IMR-90 (cell line): ENCODE measurements around the gene DVL1. TPM values are rescaled to one million over a fixed set of nuclear protein-coding genes. Genes with fewer than 3 reads are reported as not detected.

ENCODE experiments used
- ATAC-seq: fragments of 200-7000 bp; cut with Tn5 transposase; 2 replicates; pipeline ENCODE4 v1.9.1; 2020; ENCODE audit warnings: low read depth, mild to moderate bottlenecking, moderate library complexity
- BruUV-seq: library from RNA; stranded (reverse); fragments of 400-500 nt; replicated peaks from 2 replicates; lab custom pipeline; 2021; lab: Mats Ljungman, UMichigan
- CTCF ChIA-PET: fragments of 300-600 bp; formaldehyde crosslinking; extraction: SDS; loops from one replicate; lab custom pipeline; 2021; ENCODE audit warnings: antibody characterized with exemption; lab: Yijun Ruan, JAX
- POLR2A ChIA-PET: fragments of 300-600 bp; sonication (Branson Sonifier 250); formaldehyde crosslinking; loops from one replicate; lab custom pipeline; 2022; ENCODE audit warnings: antibody characterized with exemption; ENCODE audit not compliant: unreplicated experiment; lab: Charles Lee
- DNase-seq: peaks from one replicate; pipeline ENCODE4 v3.0.0; 2013
- H2AFZ ChIP-seq: replicated peaks from 2 replicates; pipeline ENCODE3; 2013; ENCODE audit warnings: low read length, mild to moderate bottlenecking; ENCODE audit not compliant: poor library complexity
- H2AK5ac ChIP-seq: 2 replicates; pipeline ENCODE4 v1.6.1; 2013; ENCODE audit warnings: low read depth, low read length, inconsistent platforms
- H2AK9ac ChIP-seq: replicated peaks from 2 replicates; pipeline ENCODE3; 2013; ENCODE audit warnings: mild to moderate bottlenecking, low read depth, low read length, moderate library complexity; ENCODE audit not compliant: poor library complexity
- H2BK120ac ChIP-seq: 2 replicates; pipeline ENCODE4 v1.6.1; 2013; ENCODE audit warnings: low read depth, low read length, inconsistent platforms
- H2BK15ac ChIP-seq: 3 replicates; pipeline ENCODE4 v1.6.1; 2013; ENCODE audit warnings: low read depth, low read length, inconsistent platforms
- H2BK20ac ChIP-seq: 2 replicates; pipeline ENCODE4 v1.6.1; 2013; ENCODE audit warnings: low read depth, mild to moderate bottlenecking, inconsistent platforms, low read length, moderate library complexity
- H2BK5ac ChIP-seq: 2 replicates; pipeline ENCODE4 v1.6.1; 2013; ENCODE audit warnings: mild to moderate bottlenecking, low read depth, low read length, inconsistent platforms; ENCODE audit not compliant: poor library complexity, severe bottlenecking
- H3K14ac ChIP-seq: replicated peaks from 2 replicates; pipeline ENCODE4 v1.6.1; 2013; ENCODE audit warnings: low read depth, low read length, inconsistent platforms
- H3K18ac ChIP-seq: 2 replicates; pipeline ENCODE4 v1.6.1; 2013; ENCODE audit warnings: low read depth, low read length, control low read depth
- H3K23ac ChIP-seq: 2 replicates; pipeline ENCODE4 v1.6.1; 2013; ENCODE audit warnings: low read depth, low read length, inconsistent platforms
- H3K27ac ChIP-seq: 2 replicates; pipeline ENCODE4 v1.5.1; 2013; ENCODE audit warnings: mild to moderate bottlenecking, control low read depth, low read length; ENCODE audit not compliant: insufficient read depth
- H3K27me3 ChIP-seq: 2 replicates; pipeline ENCODE4 v1.6.1; 2013; ENCODE audit warnings: low read length; ENCODE audit not compliant: control insufficient read depth, insufficient read depth
- H3K36me3 ChIP-seq: 2 replicates; pipeline ENCODE4 v1.6.1; 2013; ENCODE audit warnings: low read length, mixed read lengths; ENCODE audit not compliant: control insufficient read depth, insufficient read depth
- H3K4ac ChIP-seq: 2 replicates; pipeline ENCODE4 v1.6.1; 2013; ENCODE audit warnings: low read depth, low read length, inconsistent platforms
- H3K4me1 ChIP-seq: 2 replicates; pipeline ENCODE4 v1.6.1; 2013; ENCODE audit warnings: low read length, mixed read lengths; ENCODE audit not compliant: control insufficient read depth, insufficient read depth
- H3K4me2 ChIP-seq: 2 replicates; pipeline ENCODE4 v1.6.1; 2013; ENCODE audit warnings: low read depth, mild to moderate bottlenecking, control low read depth, low read length, moderate library complexity
- H3K4me3 ChIP-seq: 2 replicates; pipeline ENCODE4 v1.5.1; 2013; ENCODE audit warnings: low read depth, mild to moderate bottlenecking, control low read depth, low read length, moderate library complexity; ENCODE audit not compliant: insufficient read depth
- H3K56ac ChIP-seq: 2 replicates; pipeline ENCODE4 v1.6.1; 2013; ENCODE audit warnings: low read length, inconsistent platforms; ENCODE audit not compliant: insufficient read depth; ENCODE audit errors: extremely low read depth
- H3K79me1 ChIP-seq, 2 experiments: 2 replicates each; pipeline ENCODE4 v1.6.1; 2013; ENCODE audit warnings: low read length in 2 of 2, inconsistent platforms in 1 of 2, low read depth in 1 of 2
- H3K9ac ChIP-seq: 2 replicates; pipeline ENCODE4 v1.6.1; 2013; ENCODE audit warnings: low read depth, low read length, control low read depth
- H3K9me1 ChIP-seq: 2 replicates; pipeline ENCODE4 v1.6.1; 2013; ENCODE audit warnings: low read length, inconsistent platforms; ENCODE audit not compliant: insufficient read depth
- H3K9me3 ChIP-seq: 2 replicates; pipeline ENCODE4 v1.6.1; 2013; ENCODE audit warnings: low read length; ENCODE audit not compliant: control insufficient read depth, insufficient read depth
- H4K20me1 ChIP-seq: 2 replicates; pipeline ENCODE4 v1.6.1; 2013; ENCODE audit warnings: low read length, inconsistent platforms; ENCODE audit not compliant: insufficient read depth
- H4K5ac ChIP-seq: 2 replicates; pipeline ENCODE4 v1.6.1; 2013; ENCODE audit warnings: mild to moderate bottlenecking, low read depth, low read length, control low read depth
- H4K8ac ChIP-seq, 2 experiments: 2 replicates each; pipeline ENCODE4 v1.6.1; 2013; ENCODE audit warnings: low read depth in 2 of 2, low read length in 2 of 2, control low read depth in 1 of 2, inconsistent platforms in 1 of 2
- H4K91ac ChIP-seq: 2 replicates; pipeline ENCODE4 v1.6.1; 2013; ENCODE audit warnings: low read depth, low read length, inconsistent platforms; ENCODE audit not compliant: insufficient read depth
- CHD1 ChIP-seq: IDR thresholded peaks from 2 replicates; pipeline ENCODE4 v1.6.1; 2012; ENCODE audit warnings: low read depth, low read length, improper control_type of control experiment
- CTCF ChIP-seq: conservative IDR thresholded peaks from 2 replicates; pipeline ENCODE4 v1.5.1; 2012; ENCODE audit warnings: mild to moderate bottlenecking, low read depth, low read length, improper control_type of control experiment
- ELK1 ChIP-seq: fragments of 150-350 bp; IDR thresholded peaks from 2 replicates; pipeline ENCODE4 v1.6.1; 2016; ENCODE audit warnings: low read depth, mild to moderate bottlenecking, low read length, moderate library complexity, borderline replicate concordance
- MAFK ChIP-seq: IDR thresholded peaks from 2 replicates; pipeline ENCODE4 v1.6.1; 2012; ENCODE audit warnings: low read depth, low read length, improper control_type of control experiment
- NFE2L2 ChIP-seq: fragments of 150-350 bp; IDR thresholded peaks from 2 replicates; pipeline ENCODE4 v1.6.1; 2016; ENCODE audit warnings: low read depth, mild to moderate bottlenecking, low read length
- POLR2A ChIP-seq: IDR thresholded peaks from 2 replicates; pipeline ENCODE4 v1.6.1; 2012; ENCODE audit warnings: mild to moderate bottlenecking, low read depth, low read length
- RCOR1 ChIP-seq: IDR thresholded peaks from 2 replicates; pipeline ENCODE4 v1.6.1; 2012; ENCODE audit warnings: mild to moderate bottlenecking, low read length, improper control_type of control experiment; ENCODE audit not compliant: insufficient replicate concordance
- RFX5 ChIP-seq: IDR thresholded peaks from 2 replicates; pipeline ENCODE4 v1.8.0; 2012; ENCODE audit warnings: low read depth, mild to moderate bottlenecking, low read length, moderate library complexity
- SMC3 ChIP-seq: fragments of 150-350 bp; IDR thresholded peaks from 2 replicates; pipeline ENCODE4 v1.6.1; 2016; ENCODE audit warnings: low read depth, mild to moderate bottlenecking, antibody characterized with exemption, low read length, moderate library complexity
- WGBS, 2 experiments: methylation state at CpG; one replicate each; pipeline versions ENCODE4 v1.1.5 to v1.1.7; 2013; ENCODE audit warnings: missing lambda C conversion rate in 2 of 2; ENCODE audit not compliant: insufficient read length in 1 of 2; ENCODE audit errors: extremely low coverage in 2 of 2; 5-methylcytosine and 5-hydroxymethylcytosine counted together
- dilution Hi-C: fragments of 300-500 bp; cut with HindIII; formaldehyde crosslinking; loops from one replicate; pipeline ENCODE4 v1.14.3; 2018; ENCODE audit warnings: low sequenced_read_pairs; ENCODE audit not compliant: unreplicated experiment
- in situ Hi-C: fragments of 300-500 bp; cut with MboI; formaldehyde crosslinking; loops from 3 replicates; pipeline ENCODE4 v1.14.3; 2019; ENCODE audit warnings: low sequenced_read_pairs, inconsistent platforms, mixed read lengths
- intact Hi-C: fragments of 100-400 bp; cut with micrococcal nuclease; formaldehyde crosslinking; loops from 2 replicates; pipeline ENCODE4 v1.10.0; 2022
- polyA plus RNA-seq, 3 experiments: library from polyadenylated mRNA; depleted of rRNA; stranded (reverse); fragments of >200 nt; gene quantifications; 2 replicates each; pipeline ENCODE4 v1.2.3, GENCODE V29; 2012; ENCODE audit warnings: low replicate concordance in 1 of 3
- total RNA-seq: library from RNA; depleted of rRNA; stranded (reverse); fragments of >200 nt; gene quantifications from 2 replicates; pipeline ENCODE4 v1.2.3, GENCODE V29; 2012
- TF ChIP-seq, protein P1 (sequence below): fragments of 150-350 bp; IDR thresholded peaks from 2 replicates; pipeline ENCODE4 v1.6.1; 2017; ENCODE audit warnings: mild to moderate bottlenecking, antibody characterized with exemption, low read length, low read depth

DVL1 gene
- total and polyA plus RNA-seq, 2 of the 4 experiments (the other 2 are of a cell fraction) = 27.2 to 35.9 TPM

DNA sequence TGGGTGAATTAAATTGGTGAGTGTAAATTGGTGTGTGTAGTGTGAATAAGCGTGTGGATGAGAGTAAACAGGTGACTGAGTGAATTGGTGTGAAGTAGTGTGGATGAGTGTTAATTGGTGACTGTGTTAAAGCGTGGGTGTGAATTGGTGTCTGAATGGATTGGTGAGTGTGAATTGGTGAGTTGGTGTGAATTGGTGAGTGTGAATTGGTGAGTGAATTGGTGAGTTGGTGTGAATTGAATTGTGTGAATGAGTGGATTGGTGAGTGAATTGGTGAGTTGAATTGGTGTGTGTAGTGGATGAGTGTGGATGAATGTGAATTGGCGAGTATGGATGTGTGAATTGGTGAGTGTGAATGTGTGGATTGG is 17.5 kb upstream of the DVL1 start:
- H3K4ac ChIP-seq = no peak overlapping the region
- no peak overlapping the region for H4K8ac ChIP-seq
- H3K4me3 ChIP-seq = no peak overlapping the region
- H4K20me1 ChIP-seq = 0 out of 2 replicates have a peak, but pooled peaks cover 1% of the 10 kb centered on the region
- no peak overlapping the region for H4K5ac ChIP-seq
- H3K27ac ChIP-seq = no peak overlapping the region
- no peaks in the 10 kb centered on the region for H3K9me3 ChIP-seq
- no peak overlapping the region for H2AFZ ChIP-seq
- dilution Hi-C loops (no loop called here), intact Hi-C loops (no loop called here), in situ Hi-C loops (no loop called here)
- no TSS peak for BruUV-seq
- TF ChIP-seq ELK1 (no peak), POLR2A (no peak), CHD1 (no peak), MAFK (no peak), RFX5 (no peak), SMC3 (no peak), NFE2L2 (no peak), RCOR1 (no peak), CTCF (no peak)
- TF ChIP-seq, protein P1, sequence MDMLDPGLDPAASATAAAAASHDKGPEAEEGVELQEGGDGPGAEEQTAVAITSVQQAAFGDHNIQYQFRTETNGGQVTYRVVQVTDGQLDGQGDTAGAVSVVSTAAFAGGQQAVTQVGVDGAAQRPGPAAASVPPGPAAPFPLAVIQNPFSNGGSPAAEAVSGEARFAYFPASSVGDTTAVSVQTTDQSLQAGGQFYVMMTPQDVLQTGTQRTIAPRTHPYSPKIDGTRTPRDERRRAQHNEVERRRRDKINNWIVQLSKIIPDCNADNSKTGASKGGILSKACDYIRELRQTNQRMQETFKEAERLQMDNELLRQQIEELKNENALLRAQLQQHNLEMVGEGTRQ = no peak
- DNase-seq = no peak
- H3K79me1 ChIP-seq = peaks cover 0 to 26% of the 10 kb centered on the region in 2 experiments; a peak in 2 of 4 replicates
- H2BK120ac ChIP-seq = no peak overlapping the region
- no peak overlapping the region for H2AK9ac ChIP-seq
- 96 to 100% methylated on average over 3 of the region's 3 CpGs for WGBS, 2 experiments
- peaks cover 6% of the 10 kb centered on the region for H3K4me1 ChIP-seq
- H2BK20ac ChIP-seq = no peak overlapping the region
- no peaks in the 10 kb centered on the region; the same call in 1 of the 2 replicates for H3K36me3 ChIP-seq
- H3K14ac ChIP-seq = no peak overlapping the region
- no peak overlapping the region for H3K9ac ChIP-seq
- no peaks in the 10 kb centered on the region for H3K27me3 ChIP-seq
- POLR2A ChIA-PET = no interaction called here
- no peak overlapping the region for H2AK5ac ChIP-seq
- peak overlapping the region; percentile 45 for H2BK5ac ChIP-seq
- no peak overlapping the region for H3K4me2 ChIP-seq
- no peak overlapping the region for H3K18ac ChIP-seq
- H3K9me1 ChIP-seq = 0 out of 2 replicates have a peak, but pooled peaks cover 6% of the 10 kb centered on the region
- H4K91ac ChIP-seq = no peak overlapping the region
- no peak overlapping the region for H3K56ac ChIP-seq
- no peak overlapping the region for H2BK15ac ChIP-seq
- CTCF ChIA-PET = no interaction called here
- peak overlapping the region; percentile 49; the same call in 1 of the 2 replicates for H3K23ac ChIP-seq
- ATAC-seq = no peak
